Measurements from ENCODE around the gene EFL1.
"Not testable (repeated sequence)": the region's sequence is repeated elsewhere in the genome, so short reads cannot be mapped to it uniquely, and the experiment has no call there.

The EFL1 gene

GRCh38 chr15:82275410-82275809, 12.9 kb upstream of the EFL1 start:
- DNase-seq (ENCODE audit: low spot score) = no peak

- DNase-seq (ENCODE audit: low spot score) = no peak
Observed at GRCh38 chr15:82272154-82272553, 9.6 kb upstream of the EFL1 start.

- DNase-seq (ENCODE audit: low spot score) = not testable (repeated sequence)
Observed at GRCh38 chr15:82268454-82268853, 5.9 kb upstream of the EFL1 start.

- not testable (repeated sequence) for DNase-seq (ENCODE audit: low spot score)
Observed at GRCh38 chr15:82267137-82267536, 4.6 kb upstream of the EFL1 start.

GRCh38 chr15:82263350-82263749, 816 bp upstream of the EFL1 start:
- DNase-seq (ENCODE audit: low spot score) = peak; percentile 6

- peak; percentile 32 for DNase-seq (ENCODE audit: low spot score)
Observed at GRCh38 chr15:82261566-82262421, 740 bp downstream of the EFL1 start.

- DNase-seq (ENCODE audit: low spot score) = not testable (repeated sequence)
Observed at GRCh38 chr15:82248261-82248660, 14.3 kb downstream of the EFL1 start.

- not testable (repeated sequence) for DNase-seq (ENCODE audit: low spot score)
Observed at GRCh38 chr15:82245956-82246355, 16.6 kb downstream of the EFL1 start.

- DNase-seq (ENCODE audit: low spot score) = not testable (repeated sequence)
Observed at GRCh38 chr15:82243644-82244043, 18.9 kb downstream of the EFL1 start.

- not testable (repeated sequence) for DNase-seq (ENCODE audit: low spot score)
Observed at GRCh38 chr15:82241836-82242499, 20.6 kb downstream of the EFL1 start.

GRCh38 chr15:82239685-82240391, 22.7 kb downstream of the EFL1 start:
- DNase-seq (ENCODE audit: low spot score) = no peak

GRCh38 chr15:82237944-82238534, 24.5 kb downstream of the EFL1 start:
- DNase-seq (ENCODE audit: low spot score) = not testable (repeated sequence)

- no peak for DNase-seq (ENCODE audit: low spot score)
Observed at GRCh38 chr15:82231842-82232241, 30.7 kb downstream of the EFL1 start.

- DNase-seq (ENCODE audit: low spot score) = no peak
Observed at GRCh38 chr15:82231233-82231632, 31.3 kb downstream of the EFL1 start.

- no peak for DNase-seq (ENCODE audit: low spot score)
Observed at GRCh38 chr15:82228750-82229149, 33.8 kb downstream of the EFL1 start.

GRCh38 chr15:82221535-82221934, 41.0 kb downstream of the EFL1 start:
- DNase-seq (ENCODE audit: low spot score) = not testable (repeated sequence)

- DNase-seq (ENCODE audit: low spot score) = not testable (repeated sequence)
Observed at GRCh38 chr15:82216092-82216491, 46.4 kb downstream of the EFL1 start.

GRCh38 chr15:82212201-82212600, 50.3 kb downstream of the EFL1 start:
- not testable (repeated sequence) for DNase-seq (ENCODE audit: low spot score)

- peak; percentile 79 for DNase-seq (ENCODE audit: low spot score)
Observed at GRCh38 chr15:82210066-82210597, 52.4 kb downstream of the EFL1 start.

- not testable (repeated sequence) for DNase-seq (ENCODE audit: low spot score)
Observed at GRCh38 chr15:82204575-82204974, 58.0 kb downstream of the EFL1 start.

- DNase-seq (ENCODE audit: low spot score) = peak; percentile 39
Observed at GRCh38 chr15:82197733-82198594, 64.6 kb downstream of the EFL1 start.
